Measurements from ENCODE around the gene TMPRSS11B.

The TMPRSS11B gene

DNA sequence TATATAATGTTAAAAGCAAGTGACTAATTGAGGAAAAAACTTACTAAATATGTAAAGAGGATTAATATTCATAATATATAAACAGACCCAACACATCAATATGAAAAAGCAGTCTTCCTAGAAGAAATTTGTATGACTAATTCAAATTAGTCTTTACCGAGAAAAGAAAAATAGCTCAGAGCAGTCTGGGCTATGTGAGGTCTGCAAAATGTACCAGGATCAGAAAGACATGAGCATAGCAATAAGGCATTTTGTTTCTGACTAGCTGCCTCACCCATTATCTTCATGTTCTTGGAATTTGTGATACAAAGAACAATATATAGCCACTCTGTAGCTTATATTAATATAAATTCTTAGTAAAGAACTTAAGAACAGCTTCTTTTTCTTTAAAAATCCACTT is 13.7 kb upstream of the TMPRSS11B start:
- H3K4me3 ChIP-seq (ENCODE audit: low read length), result no peak overlapping the region
- TF ChIP-seq, protein P1, sequence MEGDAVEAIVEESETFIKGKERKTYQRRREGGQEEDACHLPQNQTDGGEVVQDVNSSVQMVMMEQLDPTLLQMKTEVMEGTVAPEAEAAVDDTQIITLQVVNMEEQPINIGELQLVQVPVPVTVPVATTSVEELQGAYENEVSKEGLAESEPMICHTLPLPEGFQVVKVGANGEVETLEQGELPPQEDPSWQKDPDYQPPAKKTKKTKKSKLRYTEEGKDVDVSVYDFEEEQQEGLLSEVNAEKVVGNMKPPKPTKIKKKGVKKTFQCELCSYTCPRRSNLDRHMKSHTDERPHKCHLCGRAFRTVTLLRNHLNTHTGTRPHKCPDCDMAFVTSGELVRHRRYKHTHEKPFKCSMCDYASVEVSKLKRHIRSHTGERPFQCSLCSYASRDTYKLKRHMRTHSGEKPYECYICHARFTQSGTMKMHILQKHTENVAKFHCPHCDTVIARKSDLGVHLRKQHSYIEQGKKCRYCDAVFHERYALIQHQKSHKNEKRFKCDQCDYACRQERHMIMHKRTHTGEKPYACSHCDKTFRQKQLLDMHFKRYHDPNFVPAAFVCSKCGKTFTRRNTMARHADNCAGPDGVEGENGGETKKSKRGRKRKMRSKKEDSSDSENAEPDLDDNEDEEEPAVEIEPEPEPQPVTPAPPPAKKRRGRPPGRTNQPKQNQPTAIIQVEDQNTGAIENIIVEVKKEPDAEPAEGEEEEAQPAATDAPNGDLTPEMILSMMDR (conservative IDR thresholded peaks at IDR 0.05; ENCODE audit: low read length), result no peak
- DNase-seq (ENCODE audit: low read depth), result no peak

DNA sequence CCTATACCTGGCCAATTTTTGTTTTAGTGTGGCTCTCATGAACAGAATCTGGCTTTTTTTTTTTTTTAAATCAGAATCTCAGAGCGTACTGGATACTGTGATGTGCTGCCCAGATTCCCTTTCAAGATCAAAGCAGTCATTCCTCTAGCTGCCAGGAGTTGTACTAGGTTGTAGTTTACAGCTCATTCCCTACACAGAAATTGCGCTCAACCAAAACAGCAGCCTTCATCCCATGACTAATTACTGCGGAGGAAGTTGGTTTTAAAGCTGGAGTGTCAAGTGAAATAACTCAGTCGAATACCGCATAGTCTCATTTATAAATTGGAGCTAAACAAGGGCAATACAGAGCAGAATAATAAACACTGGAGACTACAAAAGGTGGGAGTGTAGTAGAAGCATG is 12.2 kb upstream of the TMPRSS11B start:
- no peak overlapping the region for H3K4me3 ChIP-seq (ENCODE audit: low read length)
- TF ChIP-seq, protein P1 (conservative IDR thresholded peaks at IDR 0.05; ENCODE audit: low read length), result no peak
- no peak for DNase-seq (ENCODE audit: low read depth)

DNA sequence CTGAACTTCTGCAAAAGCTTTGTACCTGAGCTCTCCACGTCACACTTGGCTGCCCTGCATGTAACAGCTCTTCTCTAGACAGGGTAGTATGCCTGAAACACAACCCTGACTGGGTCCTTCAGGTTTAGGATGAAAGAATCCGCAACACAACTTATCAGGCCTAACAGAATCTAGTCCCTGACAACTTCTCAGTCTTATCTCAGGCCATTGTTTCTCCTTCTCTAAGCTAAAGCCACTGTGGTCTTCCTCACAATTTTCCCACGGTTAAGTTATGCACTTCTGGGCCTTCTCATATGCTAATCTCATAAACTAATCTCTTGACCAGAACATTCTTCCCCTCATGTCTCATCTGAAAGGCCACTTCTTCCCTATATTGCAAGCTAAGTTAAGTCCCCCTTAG is 10.8 kb upstream of the TMPRSS11B start:
- no peak for DNase-seq (ENCODE audit: low read depth)
- no peak overlapping the region for H3K4me3 ChIP-seq (ENCODE audit: low read length)
- TF ChIP-seq, protein P1 (conservative IDR thresholded peaks at IDR 0.05; ENCODE audit: low read length), result no peak

DNA sequence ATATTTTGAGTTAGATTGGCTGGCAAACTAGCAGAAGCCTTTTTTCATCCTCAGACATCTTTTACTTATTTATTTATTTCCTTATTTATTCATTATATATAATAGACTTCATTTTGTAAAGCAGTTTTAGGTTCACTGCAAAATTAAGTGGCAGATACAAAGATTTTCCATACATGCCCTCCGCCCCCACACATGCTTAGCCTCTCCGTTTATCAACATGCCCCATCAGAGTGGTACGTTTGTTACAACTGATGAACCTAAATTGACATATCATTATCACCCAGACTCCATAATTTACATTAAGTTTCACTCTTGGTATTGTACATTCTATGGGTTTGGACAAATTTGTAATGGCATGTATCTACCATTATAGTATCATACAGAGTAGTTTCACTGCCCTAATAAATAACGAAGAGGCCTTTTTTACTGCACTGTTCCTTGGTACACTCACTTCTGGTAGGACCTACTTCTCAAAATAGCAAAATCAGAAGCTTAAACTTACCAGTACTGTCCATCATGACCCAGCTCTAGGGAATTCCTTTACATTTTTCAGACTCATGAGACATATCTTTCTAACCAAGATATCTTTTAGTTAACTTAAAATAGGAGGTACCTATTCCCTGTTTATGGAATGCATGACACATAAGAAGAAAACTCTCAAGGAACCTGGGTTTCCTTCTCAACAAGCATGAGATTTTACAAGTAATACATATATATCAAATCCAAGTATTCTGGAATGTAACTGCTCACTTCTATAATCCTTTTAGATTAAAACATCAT is 4.8 kb upstream of the TMPRSS11B start:
- TF ChIP-seq, protein P1 (conservative IDR thresholded peaks at IDR 0.05; ENCODE audit: low read length), result no peak
- H3K4me3 ChIP-seq (ENCODE audit: low read length), result no peak overlapping the region
- no peak for DNase-seq (ENCODE audit: low read depth)

DNA sequence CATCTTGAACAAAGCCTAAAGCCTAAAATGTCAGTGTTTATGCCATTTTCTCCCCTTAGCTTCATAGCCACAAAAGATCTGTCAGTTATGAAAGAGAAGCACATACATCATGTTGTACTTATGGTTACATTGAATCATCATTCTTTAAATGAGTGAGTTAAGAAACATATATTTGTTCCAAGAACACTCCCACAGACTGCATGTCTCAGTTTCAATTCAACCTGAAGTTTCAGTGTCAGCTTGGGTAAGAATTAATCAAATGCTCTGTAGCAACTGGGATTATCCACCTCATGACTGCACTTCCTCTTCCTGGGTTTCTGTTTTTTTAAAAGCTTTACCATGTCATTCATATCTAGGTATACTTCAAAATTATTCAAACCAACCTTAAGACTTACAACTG is 3.9 kb upstream of the TMPRSS11B start:
- TF ChIP-seq, protein P1 (conservative IDR thresholded peaks at IDR 0.05; ENCODE audit: low read length), result no peak
- DNase-seq (ENCODE audit: low read depth), result no peak
- no peak overlapping the region for H3K4me3 ChIP-seq (ENCODE audit: low read length)

DNA sequence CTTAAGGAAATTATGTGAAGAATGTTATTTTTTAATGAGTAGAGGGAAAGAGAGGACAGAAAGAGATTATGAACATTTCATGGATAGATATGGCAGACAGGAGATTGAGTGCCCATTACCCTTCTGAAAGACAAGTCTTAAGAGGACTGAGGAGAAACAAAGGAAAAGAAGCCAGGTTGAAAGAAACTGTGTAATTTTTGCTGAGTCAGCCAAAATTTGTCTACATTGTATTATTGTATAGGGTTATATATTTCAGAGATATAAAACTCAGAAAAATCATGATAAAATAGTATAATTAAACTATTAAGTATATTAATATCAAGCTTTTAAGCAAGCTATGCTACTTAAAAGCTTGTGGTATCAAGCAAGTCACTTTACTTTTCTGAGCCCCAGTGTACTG is 4.9 kb downstream of the TMPRSS11B start:
- TF ChIP-seq, protein P1 (conservative IDR thresholded peaks at IDR 0.05; ENCODE audit: low read length), result no peak
- no peak overlapping the region for H3K4me3 ChIP-seq (ENCODE audit: low read length)

DNA sequence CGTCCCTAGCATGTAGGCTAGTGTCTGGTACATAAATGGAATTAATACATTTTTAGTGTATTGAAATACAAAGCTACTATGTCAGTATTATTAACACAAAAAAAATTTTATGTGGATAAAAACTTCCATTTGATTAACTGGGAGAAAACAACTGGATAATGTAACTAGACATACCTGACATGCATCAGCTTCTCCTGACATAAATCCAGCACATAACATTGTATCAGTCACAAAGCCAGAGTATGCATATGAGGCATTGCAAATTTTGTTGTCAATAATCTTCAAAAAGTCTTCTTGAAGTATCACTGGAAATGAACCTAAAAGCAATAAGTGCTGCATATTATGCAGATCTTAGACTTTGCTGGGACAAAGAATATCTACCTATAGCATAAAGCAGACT is 16.9 kb downstream of the TMPRSS11B start:
- TF ChIP-seq, protein P1 (conservative IDR thresholded peaks at IDR 0.05; ENCODE audit: low read length), result no peak
- no peak overlapping the region for H3K4me3 ChIP-seq (ENCODE audit: low read length)
- DNase-seq (ENCODE audit: low read depth), result no peak

More for the DNA sequence above, 4.9 kb downstream of the TMPRSS11B start:
- DNase-seq (ENCODE audit: low read depth), result no peak

All from AG10803 (cell line).